Gastroesophageal sphincter (tissue), 4 donors: ENCODE data around the gene CALHM5. TPM values are rescaled to one million over a fixed set of nuclear protein-coding genes. Genes with fewer than 3 reads are reported as not detected.

Experiments
- ATAC-seq: fragments of 150-250 bp; one replicate; pipeline ENCODE4 v1.9.1; 2016; ENCODE audit warnings: mild to moderate bottlenecking, moderate library complexity
- H3K27ac ChIP-seq, 4 donors: fragments of 200-600 bp; sonication (generic) in 3 of 4; 1 replicate in 3 of 4; 2 replicates in 1 of 4; pipeline ENCODE4 v1.5.1; 2016 to 2019
- H3K27me3 ChIP-seq: fragments of 200-600 bp; sonication (generic); one replicate; pipeline ENCODE4 v1.5.1; 2019
- H3K36me3 ChIP-seq, 2 donors: fragments of 200-600 bp; sonication (generic); one replicate each; pipeline ENCODE4 v1.5.1; 2019; ENCODE audit warnings: control low read depth in 1 of 2
- H3K4me1 ChIP-seq, 3 donors: fragments of 200-600 bp; sonication (generic); 1 replicate in 2 of 3; 2 replicates in 1 of 3; pipeline ENCODE4 v1.5.1; 2016 to 2019; ENCODE audit warnings: control low read depth in 2 of 3
- H3K4me3 ChIP-seq, 2 donors: fragments of 200-600 bp; sonication (generic); one replicate each; pipeline ENCODE4 v1.5.1; 2019; ENCODE audit warnings: mild to moderate bottlenecking in 1 of 2, moderate library complexity in 1 of 2
- H3K9me3 ChIP-seq, 3 donors: fragments of 200-600 bp; sonication (generic); one replicate each; pipeline ENCODE4 v1.5.1; 2017 to 2019; ENCODE audit warnings: control low read depth in 2 of 3
- CTCF ChIP-seq, 4 experiments: fragments of 200-600 bp in 2 of 4; fragments of 450-650 bp in 2 of 4; sonication (generic) in 1 of 4; IDR thresholded peaks; one replicate each; pipeline ENCODE4 v1.5.1; 2017 to 2019; ENCODE audit warnings: antibody characterized with exemption in 4 of 4, mild to moderate bottlenecking in 2 of 4, moderate library complexity in 2 of 4
- EP300 ChIP-seq: sonication (generic); formaldehyde crosslinking; IDR thresholded peaks from one replicate; pipeline ENCODE4 v1.6.1; 2017; ENCODE audit warnings: antibody characterized with exemption, mild to moderate bottlenecking
- POLR2A ChIP-seq, 2 donors: fragments of 450-650 bp; IDR thresholded peaks; one replicate each; pipeline ENCODE4 v1.6.1; 2017; ENCODE audit warnings: antibody characterized with exemption in 2 of 2, mild to moderate bottlenecking in 2 of 2, moderate library complexity in 1 of 2
- POLR2AphosphoS5 ChIP-seq: sonication (generic); formaldehyde crosslinking; IDR thresholded peaks from one replicate; pipeline ENCODE4 v1.6.1; 2017; ENCODE audit warnings: antibody characterized with exemption
- WGBS, 2 donors: methylation state at CpG; one replicate each; pipeline ENCODE4 v1.1.5; 2018; ENCODE audit warnings: low coverage in 1 of 2; 5-methylcytosine and 5-hydroxymethylcytosine counted together
- total RNA-seq, 4 donors: library from RNA; depleted of rRNA; stranded (reverse); fragments of >200 nt; gene quantifications; one replicate each; pipeline ENCODE4 v1.1.0, GENCODE V29; 2016

CALHM5 gene
- total RNA-seq, 4 donors from 2014 or later, result 0.81 to 6.0 (median 3.0) TPM

- WGBS, 2 donors, result 67 to 68% methylated on average over 2 to 5 of the region's 5 CpGs
- Histone ChIP-seq H3K4me3 (no peak overlapping the region), H3K4me1 (no peaks in the 10 kb centered on the region), H3K36me3 (no peaks in the 10 kb centered on the region), H3K27me3 (no peaks in the 10 kb centered on the region), H3K9me3 (no peaks in the 10 kb centered on the region), H3K27ac (no peak overlapping the region)
- no peak for ATAC-seq
- no peak for TF ChIP-seq CTCF (IDR thresholded peaks at IDR 0.05)
- TF ChIP-seq EP300, result no peak
- no peak for TF ChIP-seq POLR2A (IDR thresholded peaks at IDR 0.05)
- TF ChIP-seq POLR2AphosphoS5, result no peak
Observed at GRCh38 chr6:116476002-116476678, 35.3 kb upstream of the CALHM5 start.

- no peaks in the 10 kb centered on the region for H3K36me3 ChIP-seq
- H3K4me1 ChIP-seq, result no peaks in the 10 kb centered on the region
- TF ChIP-seq CTCF (IDR thresholded peaks at IDR 0.05) (no peak), EP300 (no peak), POLR2AphosphoS5 (no peak), POLR2A (IDR thresholded peaks at IDR 0.05) (no peak)
- H3K9me3 ChIP-seq, result no peaks in the 10 kb centered on the region
- no peak for ATAC-seq
- H3K27ac ChIP-seq, result no peak overlapping the region
- 65 to 75% methylated on average over 1 of the region's 1 CpG for WGBS, 2 donors
- no peaks in the 10 kb centered on the region for H3K27me3 ChIP-seq
- no peak overlapping the region for H3K4me3 ChIP-seq
Observed at GRCh38 chr6:116482780-116483179, 28.7 kb upstream of the CALHM5 start.

GRCh38 chr6:116483616-116484015 lies 27.8 kb upstream of the CALHM5 start:
- Histone ChIP-seq H3K9me3 (no peaks in the 10 kb centered on the region), H3K27ac (no peak overlapping the region), H3K4me3 (no peak overlapping the region), H3K4me1 (no peaks in the 10 kb centered on the region), H3K36me3 (no peaks in the 10 kb centered on the region), H3K27me3 (no peaks in the 10 kb centered on the region)
- WGBS, 2 donors, result 61 to 64% methylated on average over 2 of the region's 2 CpGs
- no peak for ATAC-seq
- TF ChIP-seq POLR2A (IDR thresholded peaks at IDR 0.05) (no peak), CTCF (IDR thresholded peaks at IDR 0.05) (no peak), POLR2AphosphoS5 (no peak), EP300 (no peak)

GRCh38 chr6:116485559-116486184 lies 25.8 kb upstream of the CALHM5 start:
- ATAC-seq, result no peak
- no peak overlapping the region for H3K4me3 ChIP-seq
- no peak for TF ChIP-seq CTCF (IDR thresholded peaks at IDR 0.05)
- no peak for TF ChIP-seq POLR2AphosphoS5
- TF ChIP-seq EP300, result no peak
- no peak for TF ChIP-seq POLR2A (IDR thresholded peaks at IDR 0.05)
- no peaks in the 10 kb centered on the region for H3K4me1 ChIP-seq
- H3K27ac ChIP-seq, result no peak overlapping the region
- H3K27me3 ChIP-seq, result no peaks in the 10 kb centered on the region
- no peaks in the 10 kb centered on the region for H3K36me3 ChIP-seq
- 43 to 46% methylated on average over 5 of the region's 5 CpGs for WGBS, 2 donors
- H3K9me3 ChIP-seq, result no peaks in the 10 kb centered on the region
